ENCODE results near the gene FHL2. TPM values are rescaled to one million over a fixed set of nuclear protein-coding genes. Genes with fewer than 3 reads are reported as not detected.

Gene FHL2
- total and polyA plus RNA-seq, 9 of the 15 experiments (the other 6 are each of a cell fraction or from before 2014, with no cell fraction given): 7.5 to 33.1 (median 23.9) TPM

DNA sequence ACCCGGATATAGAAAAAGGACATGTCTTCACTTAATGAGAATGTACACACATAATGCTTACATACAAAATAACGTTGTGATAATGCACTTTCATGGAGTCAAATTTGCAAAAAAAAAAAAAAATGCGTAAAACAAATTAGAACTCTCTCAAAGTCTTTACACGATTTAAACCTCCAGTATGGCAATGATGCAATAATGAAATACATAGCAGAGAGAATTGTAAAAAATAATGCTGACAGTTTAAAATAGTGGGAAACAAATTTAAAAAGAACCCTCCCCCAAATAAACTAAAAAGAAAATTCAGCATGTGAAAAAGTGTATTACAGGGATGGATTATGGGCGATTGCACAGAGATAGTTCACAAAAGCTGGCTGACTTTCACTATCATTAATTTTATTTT lies 46.6 kb upstream of the FHL2 start:
- no peak overlapping the region for H3K9ac ChIP-seq (ENCODE audit: insufficient read depth in 1 of 2, low read depth in 2 of 2, low read length in 2 of 2)

More for the DNA sequence above, 46.6 kb upstream of the FHL2 start:
- ChIA-PET POLR2A (no interaction called here), CTCF (ENCODE audit: low intra/inter-chr PET ratio) (no interaction called here)
- no peaks in the 10 kb centered on the region for H3K27me3 ChIP-seq (ENCODE audit: control insufficient read depth in 2 of 2, insufficient read depth in 2 of 2, low read length in 2 of 2)
- H3K9me1 ChIP-seq (ENCODE audit: control insufficient read depth, insufficient read depth, low read length): no peaks in the 10 kb centered on the region
- no peak overlapping the region for H3K4me3 ChIP-seq
- no peaks in the 10 kb centered on the region for H3K79me2 ChIP-seq (ENCODE audit: control insufficient read depth, insufficient read depth, low read length)
- no peaks in the 10 kb centered on the region for H4K20me1 ChIP-seq (replicated peaks; ENCODE audit: control insufficient read depth, insufficient read depth, low read length)
- no peaks in the 10 kb centered on the region for H3K9me3 ChIP-seq (replicated peaks; ENCODE audit: control insufficient read depth, insufficient read depth, low read depth, low read length)
- no peak overlapping the region for H3K4me2 ChIP-seq (ENCODE audit: insufficient read depth, low read length)
- in situ Hi-C loops (cut with MboI): no loop called here
- BruUV-seq (replicated peaks): no TSS peak
- 40% methylated on average over 5 of the region's 5 CpGs for WGBS (ENCODE audit: insufficient coverage, low coverage, missing lambda C conversion rate)
- H2AFZ ChIP-seq (ENCODE audit: low read depth, low read length): 0 out of 2 replicates have a peak overlapping the region, but pooled peaks have one; percentile 25
- H3K36me3 ChIP-seq (ENCODE audit: control insufficient read depth, insufficient read depth, low read length): no peaks in the 10 kb centered on the region
- peaks cover 11 to 16% of the 10 kb centered on the region in 2 experiments; a peak in 3 of 5 replicates for H3K4me1 ChIP-seq (replicated peaks in 1 of 2; ENCODE audit: control insufficient read depth in 2 of 2, insufficient read depth in 2 of 2, low read length in 2 of 2)
- no peak for ATAC-seq
- no peak for DNase-seq (ENCODE audit: extremely low read depth in 1 of 4, low spot score in 3 of 4)
- TF ChIP-seq NCOA4 (IDR thresholded peaks at IDR 0.05; ENCODE audit: partially characterized antibody) (no peak), ZNF316 (IDR thresholded peaks at IDR 0.05) (peak; percentile 86), C11orf30 (IDR thresholded peaks at IDR 0.05; ENCODE audit: low read depth) (peak; percentile 59; the same call in 1 of the 2 replicates), MAFG (tag; conservative IDR thresholded peaks at IDR 0.05) (peak; percentile 47; the same call in 1 of the 2 replicates), CBX8 (IDR thresholded peaks at IDR 0.05; ENCODE audit: borderline replicate concordance, extremely low read depth, low read depth, low read length, poor library complexity, severe bottlenecking) (no peak), CEBPB (tag; IDR thresholded peaks at IDR 0.05) (peak; percentile 35; the same call in 1 of the 2 replicates), ZNF431 (CRISPR knock-in tag; IDR thresholded peaks at IDR 0.05) (no peak), CEBPG (CRISPR knock-in tag; IDR thresholded peaks at IDR 0.05) (no peak), CEBPG (tag; conservative IDR thresholded peaks at IDR 0.05 in 1 of 2, IDR thresholded peaks at IDR 0.05 in 1 of 2) (peak; percentile 60 to 75), ZKSCAN3 (CRISPR knock-in tag; IDR thresholded peaks at IDR 0.05) (no peak), ARID1B (IDR thresholded peaks at IDR 0.05) (no peak), TFAM (CRISPR knock-in tag; conservative IDR thresholded peaks at IDR 0.05) (no peak), PREB (CRISPR knock-in tag; IDR thresholded peaks at IDR 0.05) (no peak), NCOA1 (IDR thresholded peaks at IDR 0.05; ENCODE audit: low read depth) (no peak), POLR3A (IDR thresholded peaks at IDR 0.05; ENCODE audit: borderline replicate concordance, extremely low read depth, insufficient read depth, insufficient read length) (no peak), SIRT6 (IDR thresholded peaks at IDR 0.05; ENCODE audit: low read depth, low read length) (no peak), RBM39 (optimal IDR thresholded peaks at IDR 0.05; ENCODE audit: low read depth, low read length) (no peak), HDAC8 (tag; IDR thresholded peaks at IDR 0.05) (no peak)
- TF ChIP-seq, protein P1, sequence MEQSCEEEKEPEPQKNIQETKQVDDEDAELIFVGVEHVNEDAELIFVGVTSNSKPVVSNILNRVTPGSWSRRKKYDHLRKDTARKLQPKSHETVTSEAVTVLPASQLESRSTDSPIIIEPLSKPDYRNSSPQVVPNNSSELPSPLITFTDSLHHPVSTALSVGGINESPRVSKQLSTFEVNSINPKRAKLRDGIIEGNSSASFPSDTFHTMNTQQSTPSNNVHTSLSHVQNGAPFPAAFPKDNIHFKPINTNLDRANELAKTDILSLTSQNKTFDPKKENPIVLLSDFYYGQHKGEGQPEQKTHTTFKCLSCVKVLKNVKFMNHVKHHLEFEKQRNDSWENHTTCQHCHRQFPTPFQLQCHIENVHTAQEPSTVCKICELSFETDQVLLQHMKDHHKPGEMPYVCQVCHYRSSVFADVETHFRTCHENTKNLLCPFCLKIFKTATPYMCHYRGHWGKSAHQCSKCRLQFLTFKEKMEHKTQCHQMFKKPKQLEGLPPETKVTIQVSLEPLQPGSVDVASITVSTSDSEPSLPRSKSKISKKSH (CRISPR knock-in tag; IDR thresholded peaks at IDR 0.05): no peak
- TF ChIP-seq, protein P2, sequence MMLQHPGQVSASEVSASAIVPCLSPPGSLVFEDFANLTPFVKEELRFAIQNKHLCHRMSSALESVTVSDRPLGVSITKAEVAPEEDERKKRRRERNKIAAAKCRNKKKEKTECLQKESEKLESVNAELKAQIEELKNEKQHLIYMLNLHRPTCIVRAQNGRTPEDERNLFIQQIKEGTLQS (IDR thresholded peaks at IDR 0.05): peak; percentile 71
- TF ChIP-seq, protein P2 (CRISPR knock-in tag; conservative IDR thresholded peaks at IDR 0.05): no peak
- intact Hi-C loops (cut with micrococcal nuclease): no loop called here
- no peak overlapping the region for H3K27ac ChIP-seq (ENCODE audit: extremely low read depth, low read depth, low read length)
- FAIRE-seq: no peak
